Measurements from ENCODE around the gene ENO3.

- TF ChIP-seq CTCF (IDR thresholded peaks at IDR 0.05; ENCODE audit: poor library complexity): no peak
- TF ChIP-seq EZH2 (IDR thresholded peaks at IDR 0.05; ENCODE audit: borderline replicate concordance): no peak
- TF ChIP-seq EZH2phosphoT487 (IDR thresholded peaks at IDR 0.05; ENCODE audit: low read depth, severe bottlenecking, unreplicated experiment): no peak
Observed at GRCh38 chr17:4998732-4999429, 48.0 kb downstream of the ENO3 start.
